Liver (tissue), 9 donors: ENCODE measurements around the gene LDLRAD3. TPM values are rescaled to one million over a fixed set of nuclear protein-coding genes. Genes with fewer than 3 reads are reported as not detected.

ENCODE experiments used
- DNase-seq: peaks from one replicate; pipeline ENCODE4 v3.0.0-alpha.2; 2017; ENCODE audit warnings: low spot score
- H3K27ac ChIP-seq, 2 donors: one replicate each; pipeline ENCODE4 v1.7.0; 2013; ENCODE audit warnings: inconsistent platforms in 2 of 2, low read length in 2 of 2, control low read depth in 1 of 2, low read depth in 1 of 2, mild to moderate bottlenecking in 1 of 2
- H3K27me3 ChIP-seq, 4 donors: one replicate each; pipeline versions ENCODE4 v1.6.1 to v1.7.0; 2013; ENCODE audit warnings: low read length in 3 of 4, inconsistent platforms in 1 of 4, mild to moderate bottlenecking in 1 of 4, moderate library complexity in 1 of 4; ENCODE audit not compliant: control insufficient read depth in 4 of 4, insufficient read depth in 4 of 4
- H3K36me3 ChIP-seq, 4 donors: one replicate each; pipeline versions ENCODE4 v1.6.1 to v1.7.0; 2013; ENCODE audit warnings: low read length in 3 of 4, mild to moderate bottlenecking in 3 of 4, low read depth in 1 of 4, moderate library complexity in 1 of 4; ENCODE audit not compliant: control insufficient read depth in 4 of 4, insufficient read depth in 3 of 4
- H3K4me1 ChIP-seq, 4 donors: one replicate each; pipeline versions ENCODE4 v1.6.1 to v1.7.0; 2013; ENCODE audit warnings: low read length in 3 of 4, mild to moderate bottlenecking in 3 of 4, moderate library complexity in 1 of 4; ENCODE audit not compliant: control insufficient read depth in 4 of 4, insufficient read depth in 4 of 4
- H3K4me3 ChIP-seq, 3 donors: one replicate each; pipeline versions ENCODE4 v1.6.1 to v1.7.0; 2013; ENCODE audit warnings: low read length in 3 of 3, control low read depth in 1 of 3, low read depth in 1 of 3, mild to moderate bottlenecking in 1 of 3
- H3K9ac ChIP-seq, 2 donors: one replicate each; pipeline ENCODE4 v1.7.0; 2013; ENCODE audit warnings: low read length in 2 of 2, mild to moderate bottlenecking in 2 of 2, moderate library complexity in 2 of 2, control low read depth in 1 of 2, low read depth in 1 of 2
- H3K9me3 ChIP-seq, 4 donors: one replicate each; pipeline versions ENCODE4 v1.6.1 to v1.7.0; 2013; ENCODE audit warnings: low read length in 3 of 4; ENCODE audit not compliant: control insufficient read depth in 4 of 4
- CTCF ChIP-seq: fragments of 150-350 bp; IDR thresholded peaks from 2 replicates; pipeline ENCODE4 v1.5.1; 2017; ENCODE audit warnings: improper control_type of control experiment, low read depth, low read length; ENCODE audit not compliant: missing input control
- GABPA ChIP-seq, 2 donors: IDR thresholded peaks in 1 of 2; conservative IDR thresholded peaks in 1 of 2; 2 replicates each; pipeline ENCODE4 v1.6.1; 2016; ENCODE audit warnings: antibody characterized with exemption in 2 of 2, mild to moderate bottlenecking in 1 of 2, moderate library complexity in 1 of 2
- HNF4A ChIP-seq, 2 donors: conservative IDR thresholded peaks; 2 replicates each; pipeline ENCODE4 v1.6.1; 2016; ENCODE audit warnings: antibody characterized with exemption in 2 of 2, mild to moderate bottlenecking in 2 of 2
- HNF4G ChIP-seq: IDR thresholded peaks from 2 replicates; pipeline ENCODE4 v1.6.1; 2016; ENCODE audit warnings: antibody characterized with exemption
- JUND ChIP-seq, 2 donors: IDR thresholded peaks; 2 replicates each; pipeline ENCODE4 v1.6.1; 2016; ENCODE audit warnings: antibody characterized with exemption in 2 of 2
- MAX ChIP-seq: IDR thresholded peaks from 2 replicates; pipeline ENCODE4 v1.6.1; 2016; ENCODE audit warnings: antibody characterized with exemption
- RAD21 ChIP-seq, 2 donors: IDR thresholded peaks; 2 replicates each; pipeline ENCODE4 v1.6.1; 2016; ENCODE audit warnings: antibody characterized with exemption in 2 of 2, mild to moderate bottlenecking in 2 of 2
- REST ChIP-seq: IDR thresholded peaks from 2 replicates; pipeline ENCODE4 v1.6.1; 2016; ENCODE audit warnings: antibody characterized with exemption, mild to moderate bottlenecking
- RXRA ChIP-seq, 2 donors: IDR thresholded peaks; 2 replicates each; pipeline ENCODE4 v1.6.1; 2017 to 2018; ENCODE audit warnings: antibody characterized with exemption in 2 of 2, mild to moderate bottlenecking in 1 of 2
- SP1 ChIP-seq: IDR thresholded peaks from 2 replicates; pipeline ENCODE4 v1.6.1; 2018; ENCODE audit warnings: antibody characterized with exemption, mild to moderate bottlenecking
- YY1 ChIP-seq: IDR thresholded peaks from 2 replicates; pipeline ENCODE4 v1.6.1; 2016; ENCODE audit warnings: antibody characterized with exemption, mild to moderate bottlenecking
- WGBS: extraction: QIAGEN DNeasy Blood & Tissue Kit; methylation state at CpG from one replicate; pipeline ENCODE4 v1.1.7; 2013; 5-methylcytosine and 5-hydroxymethylcytosine counted together
- polyA plus RNA-seq, 2 donors: library from polyadenylated mRNA; stranded (reverse) in 1 of 2; unstranded in 1 of 2; fragments of 200-250 nt in 1 of 2; fragments of >200 nt in 1 of 2; fragmentation: Nextera tagmentation in 1 of 2; extraction: Ambion mirVana in 1 of 2; gene quantifications; one replicate each; pipeline versions ENCODE4 v1.2.1 to v1.2.3, GENCODE V29; 2013 to 2015
- total RNA-seq, 2 donors: library from RNA; depleted of rRNA; stranded (reverse); fragments of >200 nt; gene quantifications; one replicate each; pipeline ENCODE4 v1.2.3, GENCODE V29; 2014
- donor health status: healthy.
- donor health status: healthy.
- donor health status: healthy.
- donor health status: healthy.
- donor health status: healthy.

Gene LDLRAD3
- total and polyA plus RNA-seq, 4 donors: 0.75 to 1.3 (median 0.93) TPM

GRCh38 chr11:36164506-36165250 is 220.8 kb downstream of the LDLRAD3 start:
- Histone ChIP-seq H3K27me3 (no peaks in the 10 kb centered on the region), H3K9me3 (no peaks in the 10 kb centered on the region), H3K4me1 (no peaks in the 10 kb centered on the region), H3K4me3 (no peak overlapping the region), H3K9ac (no peak overlapping the region), H3K36me3 (no peaks in the 10 kb centered on the region), H3K27ac (no peak overlapping the region)
- 77% methylated on average over 6 of the region's 6 CpGs for WGBS
- DNase-seq: no peak
- TF ChIP-seq GABPA (IDR thresholded peaks at IDR 0.05 in 1 of 2, conservative IDR thresholded peaks at IDR 0.05 in 1 of 2) (no peak), HNF4G (no peak), RAD21 (IDR thresholded peaks at IDR 0.05) (no peak), SP1 (no peak), HNF4A (conservative IDR thresholded peaks at IDR 0.05) (no peak), YY1 (no peak)

- H3K27me3 ChIP-seq: no peaks in the 10 kb centered on the region
- H3K4me3 ChIP-seq: no peak overlapping the region
- no peak for TF ChIP-seq YY1
- TF ChIP-seq CTCF: no peak
- TF ChIP-seq RXRA (IDR thresholded peaks at IDR 0.05): no peak
- no peak for TF ChIP-seq REST
- no peak for TF ChIP-seq SP1
- no peak for TF ChIP-seq GABPA (IDR thresholded peaks at IDR 0.05 in 1 of 2, conservative IDR thresholded peaks at IDR 0.05 in 1 of 2)
- no peak for TF ChIP-seq HNF4G
- TF ChIP-seq MAX: no peak
- TF ChIP-seq JUND (IDR thresholded peaks at IDR 0.05): no peak
- H3K36me3 ChIP-seq: no peaks in the 10 kb centered on the region
- no peak for DNase-seq
- no peak overlapping the region for H3K9ac ChIP-seq
- no peak overlapping the region for H3K27ac ChIP-seq
- no peaks in the 10 kb centered on the region for H3K4me1 ChIP-seq
- no peaks in the 10 kb centered on the region for H3K9me3 ChIP-seq
- 77% methylated on average over 3 of the region's 3 CpGs for WGBS
Observed at GRCh38 chr11:36165621-36166397, 221.9 kb downstream of the LDLRAD3 start.
